MM.1S (cell line): Measurements from ENCODE around the gene CSNK1A1L.

ENCODE experiments used
- DNase-seq: peaks from one replicate; pipeline ENCODE4 v3.0.0-alpha.2; 2015
- H2AFZ ChIP-seq: fragments of 300-600 bp; sonication (generic); 2 replicates; pipeline ENCODE4 v1.6.0; 2016; ENCODE audit warnings: antibody characterized with exemption, low read length
- H3F3A ChIP-seq: fragments of 300-600 bp; sonication (generic); 2 replicates; pipeline ENCODE4 v1.6.1; 2016; ENCODE audit warnings: mild to moderate bottlenecking, antibody characterized with exemption, low read length, moderate library complexity, mixed read lengths; ENCODE audit not compliant: insufficient read depth
- H3K27ac ChIP-seq: fragments of 300-600 bp; sonication (generic); 2 replicates; pipeline ENCODE4 v1.5.1; 2016; ENCODE audit warnings: mild to moderate bottlenecking, low read length
- H3K27me3 ChIP-seq: fragments of 300-600 bp; sonication (generic); replicated peaks from 2 replicates; pipeline ENCODE4 v1.6.0; 2016; ENCODE audit warnings: low read length; ENCODE audit not compliant: insufficient read depth
- H3K36me3 ChIP-seq: fragments of 300-600 bp; sonication (generic); replicated peaks from 2 replicates; pipeline ENCODE4 v1.6.1; 2016; ENCODE audit warnings: mild to moderate bottlenecking, low read length, mixed read lengths; ENCODE audit not compliant: insufficient read depth
- H3K4me1 ChIP-seq: fragments of 300-600 bp; sonication (generic); 2 replicates; pipeline ENCODE4 v1.6.1; 2016; ENCODE audit warnings: low read length, mixed read lengths
- H3K4me2 ChIP-seq: fragments of 300-600 bp; sonication (generic); 2 replicates; pipeline ENCODE4 v1.6.0; 2016; ENCODE audit warnings: low read depth, low read length
- H3K4me3 ChIP-seq: fragments of 300-600 bp; sonication (generic); 2 replicates; pipeline ENCODE4 v1.5.1; 2016; ENCODE audit warnings: low read length, mixed read lengths
- H3K79me2 ChIP-seq: fragments of 300-600 bp; sonication (generic); 2 replicates; pipeline ENCODE4 v1.6.1; 2016; ENCODE audit warnings: mixed run types, low read length, mixed read lengths
- H3K9ac ChIP-seq: fragments of 300-600 bp; sonication (generic); 2 replicates; pipeline ENCODE4 v1.6.1; 2016; ENCODE audit warnings: low read length, mixed read lengths
- H3K9me2 ChIP-seq: fragments of 300-600 bp; sonication (generic); replicated peaks from 2 replicates; pipeline ENCODE4 v1.6.1; 2016; ENCODE audit warnings: mild to moderate bottlenecking, low read length, mixed read lengths; ENCODE audit not compliant: insufficient read depth
- H3K9me3 ChIP-seq: fragments of 300-600 bp; sonication (generic); replicated peaks from 2 replicates; pipeline ENCODE4 v1.6.1; 2016; ENCODE audit warnings: mild to moderate bottlenecking, low read length, mixed read lengths; ENCODE audit not compliant: insufficient read depth
- H4K20me1 ChIP-seq: fragments of 300-600 bp; sonication (generic); 2 replicates; pipeline ENCODE4 v1.6.1; 2016; ENCODE audit warnings: mild to moderate bottlenecking, low read length, moderate library complexity, mixed read lengths; ENCODE audit not compliant: insufficient read depth
- EZH2 ChIP-seq: fragments of 300-600 bp; sonication (generic); optimal IDR thresholded peaks from 2 replicates; pipeline ENCODE3; 2017; ENCODE audit warnings: low read depth, mild to moderate bottlenecking, antibody characterized with exemption, low read length, mixed read lengths
- EZH2phosphoT487 ChIP-seq: fragments of 300-600 bp; sonication (generic); IDR thresholded peaks from 2 replicates; pipeline ENCODE4 v1.6.1; 2018; ENCODE audit warnings: antibody characterized with exemption, low read length
- TF ChIP-seq, protein P1 (sequence below): fragments of 300-600 bp; sonication (generic); IDR thresholded peaks from 2 replicates; pipeline ENCODE4 v1.5.1; 2016; ENCODE audit warnings: antibody characterized with exemption, low read length, mixed read lengths

CSNK1A1L gene

GRCh38 chr13:37105251-37105714 is at the start of gene CSNK1A1L:
Gene CSNK1A1L, minus strand, starts transcription at chr13:37105664. Its CDS starts 408 bp downstream, at chr13:37105256.
- Histone ChIP-seq H3K9me3 (no peaks in the 10 kb centered on the region), H3K9me2 (no peaks in the 10 kb centered on the region), H3K79me2 (no peaks in the 10 kb centered on the region), H3K27me3 (no peaks in the 10 kb centered on the region), H3K9ac (no peak within 1 kb of the TSS), H3K4me2 (no peak within 1 kb of the TSS), H4K20me1 (no peaks in the 10 kb centered on the region), H3K36me3 (no peaks in the 10 kb centered on the region), H3K4me1 (no peaks in the 10 kb centered on the region), H3F3A (no peaks in the 10 kb centered on the region), H3K4me3 (no peak within 1 kb of the TSS), H3K27ac (no peak within 1 kb of the TSS), H2AFZ (no peak within 1 kb of the TSS)
- DNase-seq, result no peak
- TF ChIP-seq EZH2, result no peak
- TF ChIP-seq EZH2phosphoT487, result no peak
- TF ChIP-seq, protein P1, sequence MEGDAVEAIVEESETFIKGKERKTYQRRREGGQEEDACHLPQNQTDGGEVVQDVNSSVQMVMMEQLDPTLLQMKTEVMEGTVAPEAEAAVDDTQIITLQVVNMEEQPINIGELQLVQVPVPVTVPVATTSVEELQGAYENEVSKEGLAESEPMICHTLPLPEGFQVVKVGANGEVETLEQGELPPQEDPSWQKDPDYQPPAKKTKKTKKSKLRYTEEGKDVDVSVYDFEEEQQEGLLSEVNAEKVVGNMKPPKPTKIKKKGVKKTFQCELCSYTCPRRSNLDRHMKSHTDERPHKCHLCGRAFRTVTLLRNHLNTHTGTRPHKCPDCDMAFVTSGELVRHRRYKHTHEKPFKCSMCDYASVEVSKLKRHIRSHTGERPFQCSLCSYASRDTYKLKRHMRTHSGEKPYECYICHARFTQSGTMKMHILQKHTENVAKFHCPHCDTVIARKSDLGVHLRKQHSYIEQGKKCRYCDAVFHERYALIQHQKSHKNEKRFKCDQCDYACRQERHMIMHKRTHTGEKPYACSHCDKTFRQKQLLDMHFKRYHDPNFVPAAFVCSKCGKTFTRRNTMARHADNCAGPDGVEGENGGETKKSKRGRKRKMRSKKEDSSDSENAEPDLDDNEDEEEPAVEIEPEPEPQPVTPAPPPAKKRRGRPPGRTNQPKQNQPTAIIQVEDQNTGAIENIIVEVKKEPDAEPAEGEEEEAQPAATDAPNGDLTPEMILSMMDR, result no peak

DNA sequence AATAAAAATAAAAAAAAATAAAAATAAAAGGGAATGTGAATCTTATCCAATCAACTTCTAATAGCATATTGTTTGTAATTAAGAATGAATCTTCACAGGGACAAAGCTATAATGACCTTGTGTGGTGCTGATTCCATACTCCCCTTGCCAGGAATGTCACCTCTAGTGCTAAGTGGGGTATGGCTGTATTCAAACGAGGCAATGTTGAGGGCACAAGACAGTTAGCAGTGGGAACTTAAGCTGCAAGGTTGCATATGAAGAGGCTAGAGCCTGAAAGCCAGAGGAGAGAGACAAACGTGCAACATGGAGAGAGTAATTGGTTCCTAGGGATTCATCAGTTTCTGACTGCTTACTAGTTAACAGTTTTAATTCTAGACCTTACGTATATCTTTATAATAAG is 43.9 kb upstream of the CSNK1A1L start:
- Histone ChIP-seq H4K20me1 (no peaks in the 10 kb centered on the region), H3K27me3 (no peaks in the 10 kb centered on the region), H2AFZ (no peak overlapping the region), H3K36me3 (no peaks in the 10 kb centered on the region), H3K9me3 (no peaks in the 10 kb centered on the region), H3K4me2 (no peak overlapping the region), H3K4me1 (no peaks in the 10 kb centered on the region), H3K27ac (no peak overlapping the region), H3K9ac (no peak overlapping the region), H3K9me2 (no peaks in the 10 kb centered on the region), H3F3A (no peaks in the 10 kb centered on the region), H3K4me3 (no peak overlapping the region), H3K79me2 (no peaks in the 10 kb centered on the region)
- DNase-seq, result no peak
- TF ChIP-seq, protein P1, result no peak
- no peak for TF ChIP-seq EZH2
- TF ChIP-seq EZH2phosphoT487, result no peak

DNA sequence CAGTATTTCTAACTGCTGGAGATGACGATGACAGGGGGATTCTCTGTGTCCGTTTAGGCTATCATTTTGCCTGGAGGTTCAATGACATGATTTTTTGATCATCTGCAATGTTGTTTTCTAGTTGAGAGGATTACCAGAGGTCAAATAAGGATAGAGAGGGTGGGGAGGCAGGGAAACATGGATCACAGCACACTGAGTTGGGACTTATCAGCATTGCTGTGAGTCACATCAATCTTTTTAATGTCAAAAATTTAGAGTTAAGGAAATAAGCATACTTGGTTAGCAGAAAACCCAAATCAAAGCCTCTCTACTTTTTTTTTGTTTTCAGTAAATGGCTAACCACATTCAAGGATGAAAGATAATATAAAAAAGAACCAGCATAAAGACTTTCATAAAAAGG is 43.0 kb upstream of the CSNK1A1L start:
- Histone ChIP-seq H3K36me3 (no peaks in the 10 kb centered on the region), H3K27me3 (no peaks in the 10 kb centered on the region), H3K4me1 (no peaks in the 10 kb centered on the region), H3K4me2 (no peak overlapping the region), H4K20me1 (no peaks in the 10 kb centered on the region), H3K27ac (no peak overlapping the region), H3K9ac (no peak overlapping the region), H3K9me3 (no peaks in the 10 kb centered on the region), H2AFZ (no peak overlapping the region), H3F3A (no peaks in the 10 kb centered on the region), H3K79me2 (no peaks in the 10 kb centered on the region), H3K4me3 (no peak overlapping the region), H3K9me2 (no peaks in the 10 kb centered on the region)
- TF ChIP-seq, protein P1, result no peak
- TF ChIP-seq EZH2, result no peak
- no peak for TF ChIP-seq EZH2phosphoT487
- DNase-seq, result no peak

- no peaks in the 10 kb centered on the region for H3F3A ChIP-seq
- DNase-seq, result no peak
- H3K4me1 ChIP-seq, result no peaks in the 10 kb centered on the region
- no peak overlapping the region for H3K4me3 ChIP-seq
- no peak overlapping the region for H2AFZ ChIP-seq
- no peak overlapping the region for H3K27ac ChIP-seq
- no peaks in the 10 kb centered on the region for H3K36me3 ChIP-seq
- H3K9me2 ChIP-seq, result no peaks in the 10 kb centered on the region
- H3K4me2 ChIP-seq, result no peak overlapping the region
- no peaks in the 10 kb centered on the region for H3K79me2 ChIP-seq
- no peaks in the 10 kb centered on the region for H4K20me1 ChIP-seq
- TF ChIP-seq, protein P1, result no peak
- TF ChIP-seq EZH2phosphoT487 (no peak), EZH2 (no peak)
- H3K9ac ChIP-seq, result no peak overlapping the region
- H3K27me3 ChIP-seq, result no peaks in the 10 kb centered on the region
- H3K9me3 ChIP-seq, result no peaks in the 10 kb centered on the region
These were observed 39.2 kb upstream of the CSNK1A1L start for GRCh38 chr13:37144661-37145060.
